ENCODE results near the gene GULP1. TPM values are rescaled to one million over a fixed set of nuclear protein-coding genes. Genes with fewer than 3 reads are reported as not detected.
"Not testable (repeated sequence)": the region's sequence is repeated elsewhere in the genome, so short reads cannot be mapped to it uniquely, and the experiment has no call there.

The GULP1 gene
- total RNA-seq, 1 donor from 2014 or later = 54.1 TPM

- DNase-seq (ENCODE audit: low read depth) = no peak
Observed at GRCh38 chr2:188523919-188524318, 232.2 kb downstream of the GULP1 start.

GRCh38 chr2:188524519-188525113, 232.9 kb downstream of the GULP1 start:
- DNase-seq (ENCODE audit: low read depth) = peak; percentile 86

- DNase-seq (ENCODE audit: low read depth) = no peak
Observed at GRCh38 chr2:188526701-188527100, 235.0 kb downstream of the GULP1 start.

- peak; percentile 17 for DNase-seq (ENCODE audit: low read depth)
Observed at GRCh38 chr2:188527141-188527540, 235.5 kb downstream of the GULP1 start.

- no peak for DNase-seq (ENCODE audit: low read depth)
Observed at GRCh38 chr2:188527581-188527993, 235.9 kb downstream of the GULP1 start.

GRCh38 chr2:188529710-188530109, 238.0 kb downstream of the GULP1 start:
- DNase-seq (ENCODE audit: low read depth) = no peak

- DNase-seq (ENCODE audit: low read depth) = no peak
Observed at GRCh38 chr2:188534875-188535274, 243.2 kb downstream of the GULP1 start.

GRCh38 chr2:188551671-188552070, 260.0 kb downstream of the GULP1 start:
- DNase-seq (ENCODE audit: low read depth) = peak; percentile 3

- no peak for DNase-seq (ENCODE audit: low read depth)
Observed at GRCh38 chr2:188557081-188557480, 265.4 kb downstream of the GULP1 start.

- DNase-seq (ENCODE audit: low read depth) = not testable (repeated sequence)
Observed at GRCh38 chr2:188559455-188559854, 267.8 kb downstream of the GULP1 start.

- no peak for DNase-seq (ENCODE audit: low read depth)
Observed at GRCh38 chr2:188561473-188561979, 269.9 kb downstream of the GULP1 start.

- DNase-seq (ENCODE audit: low read depth) = peak; percentile 27
Observed at GRCh38 chr2:188569431-188570165, 277.9 kb downstream of the GULP1 start.

- DNase-seq (ENCODE audit: low read depth) = no peak
Observed at GRCh38 chr2:188570370-188570769, 278.7 kb downstream of the GULP1 start.

- DNase-seq (ENCODE audit: low read depth) = no peak
Observed at GRCh38 chr2:188571543-188572303, 280.0 kb downstream of the GULP1 start.

- DNase-seq (ENCODE audit: low read depth) = no peak
Observed at GRCh38 chr2:188572592-188572991, 280.9 kb downstream of the GULP1 start.

GRCh38 chr2:188573453-188573852, 281.8 kb downstream of the GULP1 start:
- DNase-seq (ENCODE audit: low read depth) = no peak

GRCh38 chr2:188576006-188576405, 284.3 kb downstream of the GULP1 start:
- no peak for DNase-seq (ENCODE audit: low read depth)

GRCh38 chr2:188576651-188577050, 285.0 kb downstream of the GULP1 start:
- no peak for DNase-seq (ENCODE audit: low read depth)

GRCh38 chr2:188577231-188577630, 285.6 kb downstream of the GULP1 start:
- DNase-seq (ENCODE audit: low read depth) = no peak

GRCh38 chr2:188580738-188581137, 289.1 kb downstream of the GULP1 start:
- no peak for DNase-seq (ENCODE audit: low read depth)

GRCh38 chr2:188582211-188582610, 290.5 kb downstream of the GULP1 start:
- peak; percentile 42 for DNase-seq (ENCODE audit: low read depth)

- no peak for DNase-seq (ENCODE audit: low read depth)
Observed at GRCh38 chr2:188588235-188588634, 296.6 kb downstream of the GULP1 start.

Measured in myocyte (in vitro differentiated cells).